AG04450 (cell line): ENCODE measurements around the gene ECE1. TPM values are rescaled to one million over a fixed set of nuclear protein-coding genes. Genes with fewer than 3 reads are reported as not detected.

Source experiments
- CTCF ChIA-PET: fragments of 300-600, 350-600 bp; formaldehyde crosslinking; extraction: SDS; loops from one replicate; lab custom pipeline; 2022; ENCODE audit warnings: antibody characterized with exemption, inconsistent platforms; lab: Charles Lee
- POLR2A ChIA-PET: fragments of 350-600 bp; formaldehyde crosslinking; extraction: SDS; loops from one replicate; lab custom pipeline; 2021; ENCODE audit warnings: antibody characterized with exemption, inconsistent platforms; lab: Yijun Ruan, JAX
- DNase-seq: peaks from one replicate; pipeline ENCODE4 v3.0.0-alpha.2; 2011; ENCODE audit warnings: low read depth, low spot score
- H3K27ac ChIP-seq: one replicate; pipeline ENCODE4 v1.5.1; 2012; ENCODE audit warnings: low read depth, low read length, control low read depth
- H3K27me3 ChIP-seq: one replicate; pipeline ENCODE4 v1.6.0; 2012; ENCODE audit warnings: low read length; ENCODE audit not compliant: control insufficient read depth, insufficient read depth
- H3K4me3 ChIP-seq: 2 replicates; pipeline ENCODE4 v1.5.1; 2011; ENCODE audit warnings: mild to moderate bottlenecking, low read depth, low read length, control low read depth
- H3K9me3 ChIP-seq: 2 replicates; pipeline ENCODE4 v1.5.1; 2012; ENCODE audit warnings: low read length; ENCODE audit not compliant: control insufficient read depth, insufficient read depth
- polyA plus RNA-seq: library from polyadenylated mRNA; depleted of rRNA; stranded (reverse); fragments of >200 nt; gene quantifications from 2 replicates; pipeline ENCODE4 v1.2.3, GENCODE V29; 2011
- TF ChIP-seq, protein P1 (sequence below): IDR thresholded peaks from 2 replicates; pipeline ENCODE4 v1.5.1; 2011; ENCODE audit warnings: low read depth, low read length, control low read depth, inconsistent platforms

The ECE1 gene
- polyA plus RNA-seq, 1 experiment, result 161 TPM

DNA sequence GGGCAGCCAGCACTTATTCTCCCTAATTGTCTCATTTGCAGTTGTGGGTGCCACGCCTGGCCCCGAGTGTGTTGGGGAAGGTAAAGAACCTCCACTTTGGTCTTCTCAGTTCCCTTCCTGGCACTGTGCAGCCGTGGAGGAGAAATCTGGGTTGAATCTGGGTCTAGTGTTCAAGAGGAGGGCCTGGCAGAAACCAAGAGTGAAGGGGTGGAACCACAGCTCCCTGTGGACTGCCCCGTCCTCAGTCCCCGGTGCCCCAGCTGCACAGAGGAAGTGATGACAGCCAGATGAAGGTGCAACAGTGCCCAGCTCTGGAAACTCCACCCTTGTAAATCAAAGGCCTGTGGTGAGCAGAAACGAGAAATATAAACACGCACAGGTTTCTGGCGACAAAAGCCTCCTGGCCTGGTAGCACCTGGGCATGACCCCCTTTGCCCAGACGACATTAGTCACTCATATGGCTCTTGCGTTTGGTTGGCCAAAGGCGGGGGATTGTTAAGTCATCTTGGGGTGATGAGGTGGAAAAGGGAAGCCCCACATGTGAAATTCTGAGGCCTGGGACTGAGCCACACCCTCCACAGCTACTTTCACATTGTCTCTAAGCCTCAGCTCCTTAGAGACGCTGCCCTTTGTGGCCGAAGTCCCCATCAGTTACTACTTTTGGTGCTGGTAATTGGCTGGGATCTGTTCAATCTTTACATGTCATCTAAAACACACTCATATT lies 4.2 kb upstream of the ECE1 start:
- ChIA-PET POLR2A (no interaction called here), CTCF (interaction anchor here (2.5 kb wide), 1 partner anchor 24 kb away, joined by 11 read pairs; no protein-coding TSS in a partner anchor)
- Histone ChIP-seq H3K27ac (no peak overlapping the region), H3K4me3 (no peak overlapping the region), H3K27me3 (no peaks in the 10 kb centered on the region), H3K9me3 (no peaks in the 10 kb centered on the region)
- no peak for DNase-seq
- TF ChIP-seq, protein P1, sequence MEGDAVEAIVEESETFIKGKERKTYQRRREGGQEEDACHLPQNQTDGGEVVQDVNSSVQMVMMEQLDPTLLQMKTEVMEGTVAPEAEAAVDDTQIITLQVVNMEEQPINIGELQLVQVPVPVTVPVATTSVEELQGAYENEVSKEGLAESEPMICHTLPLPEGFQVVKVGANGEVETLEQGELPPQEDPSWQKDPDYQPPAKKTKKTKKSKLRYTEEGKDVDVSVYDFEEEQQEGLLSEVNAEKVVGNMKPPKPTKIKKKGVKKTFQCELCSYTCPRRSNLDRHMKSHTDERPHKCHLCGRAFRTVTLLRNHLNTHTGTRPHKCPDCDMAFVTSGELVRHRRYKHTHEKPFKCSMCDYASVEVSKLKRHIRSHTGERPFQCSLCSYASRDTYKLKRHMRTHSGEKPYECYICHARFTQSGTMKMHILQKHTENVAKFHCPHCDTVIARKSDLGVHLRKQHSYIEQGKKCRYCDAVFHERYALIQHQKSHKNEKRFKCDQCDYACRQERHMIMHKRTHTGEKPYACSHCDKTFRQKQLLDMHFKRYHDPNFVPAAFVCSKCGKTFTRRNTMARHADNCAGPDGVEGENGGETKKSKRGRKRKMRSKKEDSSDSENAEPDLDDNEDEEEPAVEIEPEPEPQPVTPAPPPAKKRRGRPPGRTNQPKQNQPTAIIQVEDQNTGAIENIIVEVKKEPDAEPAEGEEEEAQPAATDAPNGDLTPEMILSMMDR, result no peak

DNA sequence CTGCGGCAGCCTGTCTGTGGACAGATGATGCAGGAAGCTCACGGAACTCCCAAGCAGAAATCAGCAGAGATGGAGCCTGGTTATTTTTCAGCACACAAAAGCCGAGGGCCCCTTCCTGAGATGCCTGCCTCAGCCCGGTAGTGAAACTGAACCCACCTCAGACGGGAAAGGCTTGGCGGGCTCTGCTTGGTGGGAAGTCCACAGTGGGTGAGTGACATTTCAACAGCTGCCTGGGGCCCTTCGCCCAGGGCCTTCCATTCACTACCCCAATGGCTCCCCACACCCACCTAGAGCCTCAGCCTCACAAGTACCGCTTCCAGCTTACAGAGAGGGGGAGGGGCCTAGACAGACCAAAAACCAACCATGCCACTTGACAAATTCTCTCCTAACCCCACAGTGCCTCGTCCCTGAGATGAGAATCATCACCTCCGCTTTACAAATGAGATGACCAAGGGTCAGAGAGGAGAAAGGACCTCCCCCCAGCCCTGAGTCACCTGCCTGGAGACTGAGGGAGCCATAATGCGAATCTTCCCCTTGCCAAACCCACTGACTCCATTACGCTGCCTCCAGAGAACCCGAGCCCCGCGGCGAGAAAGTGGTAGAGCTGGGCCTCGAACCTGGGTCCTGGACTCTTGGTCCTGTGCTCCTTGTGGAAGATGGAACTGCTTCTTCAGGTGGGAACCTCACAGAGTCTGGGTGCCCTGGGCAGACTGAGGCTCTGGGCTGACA lies 3.4 kb upstream of the ECE1 start:
- no peaks in the 10 kb centered on the region for H3K9me3 ChIP-seq
- DNase-seq, result no peak
- TF ChIP-seq, protein P1, result no peak
- ChIA-PET POLR2A (no interaction called here), CTCF (no interaction called here)
- no peaks in the 10 kb centered on the region for H3K27me3 ChIP-seq
- no peak overlapping the region for H3K27ac ChIP-seq
- no peak overlapping the region for H3K4me3 ChIP-seq

DNA sequence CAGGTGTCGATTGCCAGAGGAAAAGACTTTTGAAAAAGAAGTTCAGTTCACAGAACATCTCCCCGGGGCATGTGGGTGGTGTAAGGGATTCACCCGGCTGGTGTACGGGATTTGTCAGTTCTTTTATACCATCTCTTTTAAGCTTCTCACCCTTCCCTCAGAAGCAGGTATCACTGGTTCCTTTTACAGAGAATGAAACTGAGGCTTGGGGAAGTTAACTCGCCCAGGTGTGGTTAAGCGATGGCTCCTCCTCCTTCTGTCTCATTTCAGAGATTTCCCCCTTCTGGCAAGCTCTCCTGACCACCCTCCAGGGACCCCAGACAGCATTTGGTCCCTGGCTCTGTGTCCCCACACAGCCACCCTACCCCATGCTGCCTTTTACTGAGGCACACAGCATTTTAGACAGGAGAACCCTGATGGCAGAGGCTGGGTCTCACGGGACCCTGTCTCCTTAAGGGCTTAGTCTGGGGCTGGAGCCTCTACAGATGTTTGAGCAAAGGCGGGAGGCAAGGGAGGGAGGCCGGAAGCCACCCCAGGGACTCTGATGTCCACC lies 2.8 kb upstream of the ECE1 start:
- Histone ChIP-seq H3K9me3 (no peaks in the 10 kb centered on the region), H3K27ac (no peak overlapping the region), H3K27me3 (no peaks in the 10 kb centered on the region), H3K4me3 (no peak overlapping the region)
- POLR2A ChIA-PET, result no interaction called here
- TF ChIP-seq, protein P1, result no peak
- CTCF ChIA-PET, result interaction anchor here (1.0 kb wide), 1 partner anchor 38 kb away, joined by 3 read pairs; no protein-coding TSS in a partner anchor
- no peak for DNase-seq

DNA sequence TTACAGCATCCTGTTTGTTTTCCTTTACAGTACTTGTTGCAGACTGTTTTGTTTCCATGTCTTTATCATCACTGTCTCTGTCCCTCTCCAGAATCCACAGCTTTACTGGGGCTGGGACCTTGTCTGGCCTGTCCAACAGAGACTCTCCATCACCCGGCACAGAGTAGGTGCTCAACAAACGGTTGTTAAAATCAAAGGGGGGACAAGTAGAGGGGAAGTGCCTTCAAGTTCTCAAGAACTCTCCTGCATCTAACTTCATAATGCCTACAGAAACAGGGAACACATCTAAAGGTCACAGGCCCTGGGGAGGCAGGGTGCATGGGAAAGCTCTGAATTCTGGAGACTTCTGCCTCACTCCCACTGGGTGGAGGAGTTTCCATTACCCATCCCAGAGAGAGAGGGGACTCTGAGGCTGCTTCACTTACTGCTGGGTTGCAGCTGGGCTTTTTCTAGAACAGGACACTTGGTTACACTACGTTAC lies 2.3 kb upstream of the ECE1 start:
- ChIA-PET CTCF (interaction anchor here (1.0 kb wide), 1 partner anchor 38 kb away, joined by 3 read pairs; no protein-coding TSS in a partner anchor), POLR2A (interaction anchor here (0.9 kb wide), 1 partner anchor 10 kb away, joined by 3 read pairs; no protein-coding TSS in a partner anchor)
- TF ChIP-seq, protein P1, result no peak

More for the DNA sequence above, 2.3 kb upstream of the ECE1 start:
- Histone ChIP-seq H3K4me3 (no peak overlapping the region), H3K27ac (no peak overlapping the region), H3K9me3 (no peaks in the 10 kb centered on the region), H3K27me3 (no peaks in the 10 kb centered on the region)
- no peak for DNase-seq
